DND-41 (cell line): ENCODE measurements around the gene ZNF654.
A peak's percentile ranks its signal among the peaks of the same experiment; 100 is the strongest.
"Not testable (repeated sequence)": the region's sequence is repeated elsewhere in the genome, so short reads cannot be mapped to it uniquely, and the experiment has no call there.

ENCODE experiments used
- ATAC-seq: fragments of 200-7000 bp; cut with Tn5 transposase; 3 replicates; pipeline ENCODE4 v1.9.1; 2021; ENCODE audit warnings: low read depth; ENCODE audit not compliant: insufficient read depth
- DNase-seq: peaks from one replicate; pipeline ENCODE4 v3.0.0-alpha.2; 2020
- H2AFZ ChIP-seq: 2 replicates; pipeline ENCODE4 v1.6.0; 2012; ENCODE audit warnings: low read depth, low read length
- H3K27ac ChIP-seq: 2 replicates; pipeline ENCODE4 v1.5.1; 2012; ENCODE audit warnings: low read length, inconsistent platforms
- H3K27me3 ChIP-seq: fragments of 200-600 bp; sonication (generic); 2 replicates; pipeline ENCODE4 v1.6.0; 2012; ENCODE audit warnings: low read length, mild to moderate bottlenecking, inconsistent platforms; ENCODE audit not compliant: insufficient read depth, poor library complexity
- H3K36me3 ChIP-seq: 2 replicates; pipeline ENCODE4 v1.5.1; 2012; ENCODE audit warnings: low read length, inconsistent platforms; ENCODE audit not compliant: insufficient read depth
- H3K4me1 ChIP-seq: 2 replicates; pipeline ENCODE4 v1.5.1; 2012; ENCODE audit warnings: mild to moderate bottlenecking, low read length; ENCODE audit not compliant: insufficient read depth
- H3K4me2 ChIP-seq: 2 replicates; pipeline ENCODE4 v1.6.0; 2012; ENCODE audit warnings: mild to moderate bottlenecking, moderate library complexity, low read length, inconsistent platforms; ENCODE audit not compliant: insufficient read depth
- H3K4me3 ChIP-seq, 2 experiments: fragments of 200-600 bp in 1 of 2; shearing (Covaris generic) in 1 of 2; 2 replicates each; pipeline ENCODE4 v1.5.1; 2012 to 2016; ENCODE audit warnings: inconsistent platforms in 2 of 2, low read length in 2 of 2, mild to moderate bottlenecking in 2 of 2, low read depth in 1 of 2, moderate library complexity in 1 of 2
- H3K79me2 ChIP-seq: 2 replicates; pipeline ENCODE4 v1.6.0; 2012; ENCODE audit warnings: low read length, inconsistent platforms; ENCODE audit not compliant: insufficient read depth
- H3K9ac ChIP-seq: 2 replicates; pipeline ENCODE4 v1.6.0; 2012; ENCODE audit warnings: low read depth, mild to moderate bottlenecking, inconsistent platforms, low read length, moderate library complexity
- H3K9me3 ChIP-seq: 2 replicates; pipeline ENCODE4 v1.5.1; 2012; ENCODE audit warnings: low read length, moderate library complexity, mild to moderate bottlenecking, inconsistent platforms; ENCODE audit not compliant: insufficient read depth, severe bottlenecking
- H4K20me1 ChIP-seq: 2 replicates; pipeline ENCODE4 v1.6.0; 2012; ENCODE audit warnings: low read length; ENCODE audit not compliant: insufficient read depth
- CTCF ChIP-seq: IDR thresholded peaks from 2 replicates; pipeline ENCODE4 v1.5.1; 2012; ENCODE audit warnings: borderline replicate concordance, low read length, moderate library complexity, mild to moderate bottlenecking; ENCODE audit not compliant: poor library complexity, severe bottlenecking; ENCODE audit errors: extremely low read depth
- EZH2 ChIP-seq: IDR thresholded peaks from 3 replicates; pipeline ENCODE4 v1.6.1; 2012; ENCODE audit warnings: borderline replicate concordance, low read depth, mild to moderate bottlenecking, moderate library complexity, low read length, inconsistent platforms; ENCODE audit not compliant: severe bottlenecking

Gene ZNF654

GRCh38 chr3:88113311-88114162, 54.5 kb downstream of the ZNF654 start:
- H3K4me2 ChIP-seq = no peak overlapping the region
- H3K79me2 ChIP-seq = peaks cover 41% of the 10 kb centered on the region
- peaks cover 8% of the 10 kb centered on the region for H3K4me1 ChIP-seq
- TF ChIP-seq CTCF (peak; percentile 83), EZH2 (no peak)
- peaks cover 5% of the 10 kb centered on the region; the same call in 1 of the 2 replicates for H4K20me1 ChIP-seq
- no peak overlapping the region for H3K9ac ChIP-seq
- peaks cover 41% of the 10 kb centered on the region for H3K36me3 ChIP-seq
- no peak overlapping the region for H3K4me3 ChIP-seq
- peak; percentile 71 for DNase-seq
- H3K27me3 ChIP-seq = no peaks in the 10 kb centered on the region
- no peak overlapping the region for H2AFZ ChIP-seq
- H3K9me3 ChIP-seq = no peaks in the 10 kb centered on the region
- H3K27ac ChIP-seq = no peak overlapping the region
- peak; percentile 95 for ATAC-seq

GRCh38 chr3:88114878-88115549, 56.0 kb downstream of the ZNF654 start:
- ATAC-seq (no peak), DNase-seq (no peak)
- Histone ChIP-seq H3K9me3 (no peaks in the 10 kb centered on the region), H3K4me2 (no peak overlapping the region), H2AFZ (no peak overlapping the region), H4K20me1 (peaks cover 5% of the 10 kb centered on the region; the same call in 1 of the 2 replicates), H3K36me3 (peaks cover 42% of the 10 kb centered on the region), H3K27me3 (no peaks in the 10 kb centered on the region), H3K27ac (no peak overlapping the region), H3K9ac (no peak overlapping the region), H3K79me2 (peaks cover 43% of the 10 kb centered on the region), H3K4me3 (no peak overlapping the region), H3K4me1 (peaks cover 8% of the 10 kb centered on the region)
- TF ChIP-seq EZH2 (no peak), CTCF (no peak)

- no peak for DNase-seq
- no peak overlapping the region for H3K9ac ChIP-seq
- H3K36me3 ChIP-seq = peaks cover 50% of the 10 kb centered on the region
- H3K4me2 ChIP-seq = no peak overlapping the region
- peaks cover 5% of the 10 kb centered on the region; the same call in 1 of the 2 replicates for H4K20me1 ChIP-seq
- H3K4me3 ChIP-seq = no peak overlapping the region
- no peak for ATAC-seq
- no peak overlapping the region for H2AFZ ChIP-seq
- no peak for TF ChIP-seq EZH2
- no peak for TF ChIP-seq CTCF
- H3K27me3 ChIP-seq = no peaks in the 10 kb centered on the region
- no peaks in the 10 kb centered on the region for H3K9me3 ChIP-seq
- H3K27ac ChIP-seq = no peak overlapping the region
- H3K79me2 ChIP-seq = peaks cover 54% of the 10 kb centered on the region
- peaks cover 8% of the 10 kb centered on the region for H3K4me1 ChIP-seq
These were observed 58.6 kb downstream of the ZNF654 start for GRCh38 chr3:88117683-88118082.

DNA sequence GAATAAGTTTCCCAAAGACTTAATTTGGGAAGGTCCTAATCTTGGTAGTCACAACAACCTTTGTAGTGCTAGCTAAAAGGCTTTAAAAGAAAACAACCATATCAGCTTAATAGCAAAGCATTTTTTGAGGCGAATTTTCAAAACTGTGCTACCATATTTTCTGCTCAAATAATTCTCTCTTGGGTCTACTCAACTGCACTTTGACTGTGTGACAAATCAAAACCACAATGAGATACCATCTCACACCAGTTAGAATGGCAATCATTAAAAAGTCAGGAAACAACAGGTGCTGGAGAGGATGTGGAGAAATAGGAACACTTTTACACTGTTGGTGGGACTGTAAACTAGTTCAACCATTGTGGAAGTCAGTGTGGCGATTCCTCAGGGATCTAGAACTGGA, 59.5 kb downstream of the ZNF654 start:
- H4K20me1 ChIP-seq, H3K4me2 ChIP-seq, H3K27me3 ChIP-seq, H3K4me3 ChIP-seq, H3K9me3 ChIP-seq, H3K4me1 ChIP-seq, H3K9ac ChIP-seq, H2AFZ ChIP-seq, DNase-seq: not testable (repeated sequence)
- Histone ChIP-seq H3K79me2 (peaks cover 60% of the 10 kb centered on the region), H3K36me3 (peaks cover 50% of the 10 kb centered on the region), H3K27ac (0 out of 2 replicates have a peak overlapping the region, but pooled peaks have one; percentile 16)
- ATAC-seq = peak; percentile 51
